Measurements from ENCODE around the gene PARD3B. TPM values are rescaled to one million over a fixed set of nuclear protein-coding genes. Genes with fewer than 3 reads are reported as not detected.
A peak's percentile ranks its signal among the peaks of the same experiment; 100 is the strongest.

The PARD3B gene
- total RNA-seq, 1 donor from 2014 or later = 0.66 TPM

GRCh38 chr2:204972161-204972560 is 426.9 kb downstream of the PARD3B start:
- no peaks in the 10 kb centered on the region for H3K9me3 Mint-ChIP-seq (ENCODE audit: unreplicated experiment)
- no peak overlapping the region for H3K4me3 Mint-ChIP-seq (ENCODE audit: unreplicated experiment)
- no peaks in the 10 kb centered on the region for H3K36me3 Mint-ChIP-seq (ENCODE audit: unreplicated experiment)

GRCh38 chr2:204972606-204973336 is 427.5 kb downstream of the PARD3B start:
- Mint-ChIP-seq H3K4me3 (ENCODE audit: unreplicated experiment) (no peak overlapping the region), H3K36me3 (ENCODE audit: unreplicated experiment) (no peaks in the 10 kb centered on the region), H3K4me1 (ENCODE audit: low read depth, unreplicated experiment) (peaks cover 6% of the 10 kb centered on the region), H3K9me3 (ENCODE audit: unreplicated experiment) (no peaks in the 10 kb centered on the region), H3K27ac (ENCODE audit: unreplicated experiment) (peak overlapping the region; percentile 4), H3K27me3 (ENCODE audit: unreplicated experiment) (no peaks in the 10 kb centered on the region)
- no peak for TF ChIP-seq CTCF (IDR thresholded peaks at IDR 0.05; ENCODE audit: partially characterized antibody, unreplicated experiment)
- DNase-seq = no peak

More at GRCh38 chr2:204972161-204972560, 426.9 kb downstream of the PARD3B start:
- DNase-seq = no peak
- Mint-ChIP-seq H3K27me3 (ENCODE audit: unreplicated experiment) (no peaks in the 10 kb centered on the region), H3K4me1 (ENCODE audit: low read depth, unreplicated experiment) (peaks cover 12% of the 10 kb centered on the region), H3K27ac (ENCODE audit: unreplicated experiment) (no peak overlapping the region)
- no peak for TF ChIP-seq CTCF (IDR thresholded peaks at IDR 0.05; ENCODE audit: partially characterized antibody, unreplicated experiment)

- peaks cover 6% of the 10 kb centered on the region for H3K4me1 Mint-ChIP-seq (ENCODE audit: low read depth, unreplicated experiment)
- no peak overlapping the region for H3K4me3 Mint-ChIP-seq (ENCODE audit: unreplicated experiment)
- no peak for TF ChIP-seq CTCF (IDR thresholded peaks at IDR 0.05; ENCODE audit: partially characterized antibody, unreplicated experiment)
- DNase-seq = no peak
- no peaks in the 10 kb centered on the region for H3K27me3 Mint-ChIP-seq (ENCODE audit: unreplicated experiment)
- no peaks in the 10 kb centered on the region for H3K36me3 Mint-ChIP-seq (ENCODE audit: unreplicated experiment)
- H3K27ac Mint-ChIP-seq (ENCODE audit: unreplicated experiment) = no peak overlapping the region
- H3K9me3 Mint-ChIP-seq (ENCODE audit: unreplicated experiment) = no peaks in the 10 kb centered on the region
These were observed 428.3 kb downstream of the PARD3B start for GRCh38 chr2:204973616-204974015.

- Mint-ChIP-seq H3K27ac (ENCODE audit: unreplicated experiment) (no peak overlapping the region), H3K36me3 (ENCODE audit: unreplicated experiment) (no peaks in the 10 kb centered on the region), H3K27me3 (ENCODE audit: unreplicated experiment) (no peaks in the 10 kb centered on the region), H3K4me3 (ENCODE audit: unreplicated experiment) (no peak overlapping the region), H3K4me1 (ENCODE audit: low read depth, unreplicated experiment) (peaks cover 6% of the 10 kb centered on the region), H3K9me3 (ENCODE audit: unreplicated experiment) (no peaks in the 10 kb centered on the region)
- no peak for DNase-seq
- TF ChIP-seq CTCF (IDR thresholded peaks at IDR 0.05; ENCODE audit: partially characterized antibody, unreplicated experiment) = no peak
These were observed 429.2 kb downstream of the PARD3B start for GRCh38 chr2:204974487-204974886.

GRCh38 chr2:204977914-204978313 is 432.6 kb downstream of the PARD3B start:
- Mint-ChIP-seq H3K4me1 (ENCODE audit: low read depth, unreplicated experiment) (peaks cover 7% of the 10 kb centered on the region), H3K27ac (ENCODE audit: unreplicated experiment) (no peak overlapping the region), H3K9me3 (ENCODE audit: unreplicated experiment) (no peaks in the 10 kb centered on the region), H3K36me3 (ENCODE audit: unreplicated experiment) (no peaks in the 10 kb centered on the region), H3K4me3 (ENCODE audit: unreplicated experiment) (no peak overlapping the region), H3K27me3 (ENCODE audit: unreplicated experiment) (no peaks in the 10 kb centered on the region)
- TF ChIP-seq CTCF (IDR thresholded peaks at IDR 0.05; ENCODE audit: partially characterized antibody, unreplicated experiment) = no peak
- no peak for DNase-seq
